LHCN-M2 (cell line): Measurements from ENCODE around the gene BNC2. TPM values are rescaled to one million over a fixed set of nuclear protein-coding genes. Genes with fewer than 3 reads are reported as not detected.
"Not testable (repeated sequence)": the region's sequence is repeated elsewhere in the genome, so short reads cannot be mapped to it uniquely, and the experiment has no call there.

Source experiments
- DNase-seq: peaks from one replicate; pipeline ENCODE4 v3.0.0-alpha.2; 2012; ENCODE audit warnings: low read depth
- total RNA-seq: library from RNA; depleted of rRNA; stranded (reverse); fragments of >200 nt; gene quantifications from 2 replicates; pipeline ENCODE4 v1.2.3, GENCODE V29; 2014

The BNC2 gene
- total RNA-seq, 1 experiment from 2014 or later: 23.8 TPM

DNA sequence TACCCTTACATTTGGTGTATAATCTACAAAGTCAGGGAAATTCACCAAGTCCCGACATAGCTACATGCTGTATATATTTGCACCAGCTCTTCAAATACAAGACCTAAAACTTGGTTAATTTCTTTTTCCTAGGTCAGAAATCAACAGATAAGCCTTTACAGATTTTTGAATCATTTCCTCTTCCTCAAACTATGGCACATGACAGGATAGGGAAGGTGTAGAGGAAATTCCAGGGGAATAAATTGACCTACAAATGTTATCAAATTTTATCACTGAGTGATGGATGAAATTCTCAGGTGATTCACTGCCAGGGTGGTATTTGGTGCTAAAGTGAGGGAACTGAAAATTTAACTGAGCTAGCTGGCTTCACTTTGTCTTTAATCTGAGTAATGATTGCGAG lies 360.0 kb downstream of the BNC2 start:
- DNase-seq: no peak

DNA sequence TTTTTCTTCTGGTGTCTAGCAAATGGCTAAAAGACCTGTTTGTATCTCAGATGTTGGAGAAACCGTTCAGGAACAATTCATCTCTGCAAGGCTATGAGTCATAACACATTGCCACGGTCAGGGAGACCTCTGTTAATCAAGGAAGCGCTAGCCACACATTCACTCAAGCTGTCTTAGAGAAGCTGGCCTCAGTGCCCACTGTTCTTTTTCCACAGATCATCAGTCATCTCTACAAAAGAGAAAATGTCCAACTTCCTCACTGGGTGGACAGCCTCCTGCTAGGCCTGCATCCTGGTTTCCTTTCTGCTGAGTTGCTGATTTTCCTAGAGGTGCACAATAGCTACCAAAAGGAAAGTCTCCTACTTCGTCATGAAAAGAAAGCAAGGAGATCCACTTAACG lies 360.5 kb downstream of the BNC2 start:
- peak; percentile 71 for DNase-seq

DNA sequence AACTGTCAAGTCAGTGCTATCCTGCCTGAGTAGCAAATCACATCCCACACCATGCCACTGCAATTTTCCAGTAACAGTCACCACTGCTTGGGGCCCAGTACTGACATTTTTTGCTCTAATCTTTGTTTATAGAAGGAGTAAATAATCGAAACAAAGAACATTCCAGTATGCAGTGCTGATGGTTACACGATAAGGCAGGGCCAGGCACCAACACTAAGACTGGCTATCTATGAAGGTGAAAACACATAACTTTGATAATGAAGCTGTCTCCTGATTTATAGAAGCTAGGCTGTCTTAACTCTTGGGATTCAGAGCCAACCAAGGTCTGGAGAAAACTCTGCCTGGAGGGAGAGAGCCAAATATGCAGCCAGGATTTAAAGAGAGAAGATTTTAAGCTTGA lies 365.3 kb downstream of the BNC2 start:
- no peak for DNase-seq

DNA sequence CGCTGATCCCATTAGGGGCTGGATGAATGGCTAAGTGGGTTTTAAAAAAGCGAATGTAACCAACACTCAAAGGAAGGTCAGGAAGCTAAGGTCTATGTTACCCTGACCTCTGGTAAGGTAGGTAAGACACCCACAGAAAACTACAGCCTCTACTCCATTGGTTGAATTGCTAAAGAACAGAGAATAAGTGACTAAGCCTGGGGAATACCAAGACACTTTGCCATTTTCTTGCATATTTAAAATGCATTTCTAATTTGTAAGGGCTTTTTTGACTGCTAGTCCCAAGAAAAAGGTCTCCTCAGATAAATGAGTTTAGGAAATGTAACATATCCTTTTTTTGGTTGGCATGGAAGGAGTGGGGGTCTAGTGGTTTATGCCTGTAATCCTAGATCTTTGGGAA lies 368.7 kb downstream of the BNC2 start:
- DNase-seq: no peak

DNA sequence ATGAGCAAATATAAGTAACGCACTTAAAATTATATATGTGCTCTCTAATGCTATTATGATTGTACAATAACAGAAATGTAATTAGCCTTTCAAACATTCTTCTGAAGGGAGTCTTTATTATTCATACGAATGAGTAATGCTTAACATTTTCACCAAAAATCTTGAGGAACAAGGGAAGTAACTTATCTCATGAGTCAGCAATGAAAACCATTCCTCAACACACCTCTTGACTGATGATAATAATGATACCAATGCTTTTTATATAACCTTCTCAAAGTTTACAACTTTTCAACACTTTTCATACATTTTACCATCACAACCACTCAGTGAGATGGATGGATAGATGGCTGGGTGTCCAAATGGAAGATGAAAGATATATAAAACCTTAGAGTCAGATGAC lies 369.3 kb downstream of the BNC2 start:
- DNase-seq: peak; percentile 64

DNA sequence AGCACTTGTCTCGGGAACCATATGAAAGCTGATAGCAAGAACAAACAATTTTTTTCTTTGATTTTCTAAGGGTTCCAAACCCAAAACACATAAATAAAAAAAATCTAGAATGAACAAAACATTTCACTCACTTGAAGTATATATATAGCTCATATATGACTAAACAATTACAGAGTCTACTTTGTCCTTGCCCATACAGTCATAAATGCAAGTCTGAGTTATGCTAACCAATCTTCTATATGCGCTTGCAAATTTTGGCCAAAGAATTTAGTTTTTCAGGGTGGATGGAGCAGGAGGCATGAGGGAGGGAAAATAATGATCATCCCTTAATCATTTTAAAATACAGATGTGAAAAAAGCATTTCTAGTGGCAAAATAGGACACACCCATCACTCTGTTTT lies 370.1 kb downstream of the BNC2 start:
- DNase-seq: no peak

DNA sequence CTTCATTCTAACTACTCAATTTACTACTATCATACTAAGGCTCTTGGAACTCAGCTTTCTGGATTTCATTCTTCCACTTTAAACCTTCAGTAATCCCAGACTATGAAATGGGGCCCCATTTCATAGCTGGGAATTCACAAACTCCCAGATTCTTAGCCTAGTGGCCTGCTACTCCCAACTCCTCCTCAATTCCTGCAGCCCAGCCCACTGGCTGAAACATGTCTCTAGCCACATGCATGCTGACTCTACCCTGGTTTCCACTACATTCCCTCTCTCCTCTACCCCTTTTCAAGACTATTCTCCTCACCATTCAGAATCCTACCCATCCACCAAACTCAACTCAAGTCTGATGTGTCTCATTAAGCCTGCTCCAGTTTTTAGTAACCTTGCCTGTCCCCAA lies 370.6 kb downstream of the BNC2 start:
- DNase-seq: no peak

DNA sequence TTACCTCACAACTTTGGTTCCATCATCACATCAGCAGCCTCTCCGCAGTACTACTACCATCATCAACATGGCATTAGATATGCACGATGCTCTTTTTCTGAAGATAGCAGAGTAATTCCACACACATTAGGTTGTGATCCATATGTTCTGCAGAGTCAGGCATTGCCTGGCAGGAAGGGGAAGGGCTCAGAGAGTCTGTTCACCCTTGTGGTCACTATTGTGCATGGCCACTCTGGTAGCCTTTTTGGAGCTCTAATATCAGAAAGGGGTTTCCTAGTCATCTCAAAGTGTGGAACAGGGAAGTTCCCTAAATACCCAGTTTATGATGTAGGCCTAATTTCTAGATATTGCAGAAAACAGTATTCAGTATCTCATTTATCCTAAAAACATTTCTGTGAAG lies 373.6 kb downstream of the BNC2 start:
- DNase-seq: no peak

DNA sequence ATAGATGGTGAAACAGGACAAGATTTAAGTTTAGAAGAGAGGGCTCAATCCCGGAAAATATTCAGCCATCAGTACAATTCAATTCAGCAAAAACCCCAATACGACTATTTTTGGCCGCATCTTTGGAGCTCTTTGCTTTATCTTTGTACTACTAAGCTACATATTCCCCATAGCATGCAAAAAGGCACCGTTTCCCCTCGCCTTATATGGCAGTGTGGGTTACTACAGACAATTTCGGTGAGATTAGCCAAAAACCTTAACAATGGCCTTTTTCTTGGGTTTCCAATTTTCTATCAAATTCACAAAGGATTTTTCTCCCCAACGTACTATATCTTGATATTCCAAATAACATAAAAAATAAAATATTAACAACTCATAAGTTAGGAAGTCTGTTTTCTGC lies 382.6 kb downstream of the BNC2 start:
- DNase-seq: no peak

DNA sequence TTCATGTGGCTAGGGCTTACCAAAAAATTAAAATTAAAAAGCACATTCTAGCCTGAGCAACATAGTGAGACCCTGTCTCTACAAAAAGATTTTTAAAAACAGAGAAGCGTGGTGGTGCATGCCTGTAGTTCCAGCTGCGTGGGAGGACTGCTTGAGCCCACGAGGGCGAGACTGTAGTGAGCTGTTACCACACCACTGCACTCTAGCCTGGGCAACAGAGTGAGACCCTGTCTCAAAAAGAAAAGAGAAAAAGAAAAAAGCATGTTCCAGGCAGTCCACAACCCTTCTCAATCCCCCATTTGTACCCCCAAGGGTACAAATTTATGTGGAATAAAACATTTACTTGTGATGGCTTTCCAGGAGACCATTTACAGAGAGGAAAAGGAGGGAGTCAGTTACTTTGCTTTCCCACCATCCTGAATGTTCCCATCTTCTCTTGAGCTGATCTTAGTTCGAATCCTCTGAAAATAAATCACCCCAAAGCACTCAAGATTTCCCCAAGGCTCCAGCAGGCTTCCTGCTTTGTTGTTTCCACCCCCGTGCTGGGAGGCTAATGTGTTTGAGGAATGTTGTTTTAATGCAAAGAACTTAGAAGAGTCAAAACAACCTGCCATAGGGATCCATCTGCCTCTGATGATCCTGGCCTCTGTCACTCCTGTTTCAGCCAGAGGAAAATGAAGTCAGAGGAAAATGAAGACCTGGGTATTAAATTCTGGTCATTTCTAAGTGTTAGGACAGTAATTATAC lies 384.7 kb downstream of the BNC2 start:
- no peak for DNase-seq

DNA sequence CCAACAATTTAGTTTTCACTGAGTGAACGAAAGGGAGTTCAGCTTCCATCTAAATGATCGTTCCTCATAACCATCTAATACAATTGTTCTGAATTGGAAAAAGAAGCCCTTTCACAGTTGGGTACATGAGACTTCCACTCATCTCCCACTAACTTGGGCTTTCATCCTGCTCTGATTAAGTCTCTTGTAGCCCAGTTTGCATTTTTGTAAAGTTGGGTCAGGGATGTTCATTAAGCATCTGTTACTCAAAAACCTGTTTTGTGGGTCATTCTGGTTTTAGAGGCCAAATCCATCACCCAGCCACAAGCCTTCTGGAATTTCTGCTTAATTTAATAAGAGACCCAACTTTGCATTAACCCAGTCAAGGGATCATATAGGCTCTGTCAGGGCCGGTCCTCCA lies 385.3 kb downstream of the BNC2 start:
- DNase-seq: peak; percentile 55

DNA sequence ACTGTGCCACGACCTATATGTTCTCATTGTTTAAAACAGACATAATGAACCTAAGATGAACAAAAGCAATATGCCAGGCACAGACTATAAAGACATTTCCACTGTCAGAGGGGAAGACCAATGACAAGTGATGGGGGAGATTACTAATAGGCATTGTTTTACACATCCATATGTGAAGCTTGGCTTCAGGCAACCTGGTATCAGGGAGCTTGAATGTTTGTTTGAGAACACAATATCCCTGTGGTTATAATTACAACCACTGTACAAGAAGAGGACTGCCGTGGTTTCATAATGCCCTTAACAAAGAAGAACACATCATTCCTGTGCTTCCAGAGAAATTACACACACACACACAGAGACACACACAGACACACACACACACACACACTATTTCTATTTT lies 385.7 kb downstream of the BNC2 start:
- DNase-seq: peak; percentile 80

DNA sequence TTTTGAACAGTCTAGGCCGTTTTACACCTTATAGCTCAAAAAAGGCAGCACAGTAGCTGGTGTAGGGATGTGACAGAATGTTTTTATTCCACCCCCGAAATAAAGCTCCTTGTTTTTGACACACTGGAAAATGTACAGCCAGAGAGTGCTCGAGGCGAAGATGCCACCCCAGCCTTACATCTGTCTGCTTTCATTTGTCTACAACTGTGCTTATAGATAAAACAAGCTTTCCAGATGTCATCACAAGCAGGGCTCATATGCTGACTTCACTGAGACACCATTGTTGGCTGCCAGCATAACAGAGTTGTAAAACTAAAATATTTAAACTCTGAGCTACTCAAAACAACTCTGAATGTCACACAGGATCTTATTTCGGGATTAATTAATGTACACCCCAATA lies 386.3 kb downstream of the BNC2 start:
- DNase-seq: no peak

DNA sequence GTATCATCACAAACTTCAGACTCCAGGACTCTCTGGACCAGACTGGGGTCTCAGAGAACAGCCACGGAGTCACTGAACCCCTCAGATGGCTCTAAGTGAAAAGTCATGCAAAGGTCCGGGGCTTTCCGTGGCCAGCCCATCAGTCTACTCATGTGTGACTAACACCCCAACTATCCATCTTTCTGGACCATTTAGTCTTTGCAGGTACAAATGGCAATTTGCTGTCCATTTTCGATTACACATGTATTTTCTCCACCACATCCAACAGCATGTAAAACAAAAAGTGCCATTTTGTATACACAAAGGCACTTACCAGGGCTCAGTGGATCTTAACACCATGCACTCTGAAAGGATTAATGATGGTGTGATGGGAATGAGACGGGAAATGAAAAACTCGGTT lies 387.7 kb downstream of the BNC2 start:
- DNase-seq: no peak

DNA sequence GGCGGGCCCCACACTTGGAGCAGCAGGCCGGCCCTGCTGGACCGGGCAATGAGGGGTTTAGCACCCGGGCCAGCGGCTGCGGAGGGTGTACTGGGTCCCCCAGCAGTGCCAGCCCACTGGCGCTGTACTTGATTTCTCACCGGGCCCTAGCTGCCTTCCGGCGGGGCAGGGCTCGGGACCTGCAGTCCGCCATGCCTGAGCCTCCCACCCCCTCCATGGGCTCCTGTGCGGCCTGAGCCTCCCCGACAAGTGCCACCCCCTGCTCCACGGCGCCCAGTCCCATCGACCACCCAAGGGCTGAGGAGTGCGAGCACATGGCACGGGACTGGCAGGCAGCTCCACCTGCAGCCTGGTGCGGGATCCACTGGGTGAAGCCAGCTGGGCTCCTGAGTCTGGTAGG lies 389.9 kb downstream of the BNC2 start:
- DNase-seq: not testable (repeated sequence)

DNA sequence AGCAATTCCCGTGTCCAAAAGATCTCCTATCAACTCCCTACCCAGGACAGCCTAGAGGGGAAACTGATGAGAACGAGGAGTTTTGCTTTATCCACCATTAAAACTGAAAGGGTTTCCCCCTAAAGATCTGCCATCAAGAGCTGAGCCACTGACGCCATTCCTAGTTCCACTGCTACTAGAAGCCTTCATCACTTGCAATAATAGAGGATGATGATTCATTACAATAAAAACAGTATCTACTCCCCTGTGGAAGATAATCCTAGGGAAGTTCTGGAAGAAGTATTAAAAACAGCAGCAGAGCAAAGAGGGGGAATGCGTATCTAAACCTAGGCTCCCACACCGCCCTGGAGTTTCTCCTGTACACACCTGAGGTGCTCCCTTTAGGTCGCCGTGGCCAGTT lies 394.5 kb downstream of the BNC2 start:
- no peak for DNase-seq

DNA sequence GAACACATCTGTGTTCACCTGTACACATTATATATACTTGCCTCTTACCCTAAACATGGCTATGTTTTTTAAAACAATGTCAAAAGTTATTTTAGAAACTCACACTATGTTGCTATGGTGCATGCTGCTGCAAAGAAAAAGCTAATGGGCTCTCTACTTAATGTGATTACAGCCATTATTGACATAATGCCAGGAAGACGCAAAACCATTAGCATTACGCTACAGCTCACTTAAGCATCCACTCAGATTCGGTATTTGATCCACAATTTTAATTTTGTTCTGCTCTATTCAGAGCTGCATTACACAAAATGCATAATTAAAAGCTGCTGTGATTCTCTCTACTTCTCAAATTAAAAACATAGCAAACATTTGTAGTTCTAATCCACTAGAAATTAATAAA lies 395.2 kb downstream of the BNC2 start:
- DNase-seq: no peak

DNA sequence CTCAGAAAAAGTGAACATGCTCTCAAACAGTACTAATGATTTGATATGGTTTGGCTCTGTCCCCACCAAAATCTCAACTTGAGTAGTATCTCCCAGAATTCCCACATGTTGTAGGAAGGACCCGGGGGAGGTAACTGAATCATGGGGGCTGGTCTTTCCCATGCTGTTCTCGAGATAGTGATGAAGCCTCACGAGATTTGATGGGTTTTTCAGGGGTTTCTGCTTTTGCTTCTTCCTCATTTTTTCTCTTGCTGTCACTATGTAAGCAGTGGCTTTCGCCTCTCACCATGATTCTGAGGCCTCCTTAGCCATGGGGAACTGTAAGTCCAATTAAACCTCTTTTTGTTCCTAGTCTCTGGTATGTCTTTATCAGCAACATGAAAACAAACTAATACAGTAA lies 401.3 kb downstream of the BNC2 start:
- DNase-seq: no peak

DNA sequence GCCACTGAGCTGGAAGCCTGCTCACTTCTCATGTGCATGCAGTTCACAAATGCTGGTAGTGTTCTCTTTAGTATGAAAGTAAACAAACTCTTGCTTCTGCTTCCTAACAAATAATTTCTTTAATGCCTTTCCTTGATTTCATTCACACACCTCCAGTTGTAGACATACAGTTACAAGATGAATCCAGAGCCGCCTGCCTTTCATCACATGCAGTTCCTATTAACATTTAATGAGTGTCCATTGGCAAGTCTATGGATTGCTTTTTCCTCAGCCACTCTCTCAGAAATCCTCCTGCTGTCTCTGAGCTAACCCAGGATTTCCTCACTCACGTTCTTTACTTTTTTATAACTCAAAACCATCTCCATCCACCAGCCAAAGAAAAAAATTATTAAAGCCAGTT lies 408.6 kb downstream of the BNC2 start:
- no peak for DNase-seq

DNA sequence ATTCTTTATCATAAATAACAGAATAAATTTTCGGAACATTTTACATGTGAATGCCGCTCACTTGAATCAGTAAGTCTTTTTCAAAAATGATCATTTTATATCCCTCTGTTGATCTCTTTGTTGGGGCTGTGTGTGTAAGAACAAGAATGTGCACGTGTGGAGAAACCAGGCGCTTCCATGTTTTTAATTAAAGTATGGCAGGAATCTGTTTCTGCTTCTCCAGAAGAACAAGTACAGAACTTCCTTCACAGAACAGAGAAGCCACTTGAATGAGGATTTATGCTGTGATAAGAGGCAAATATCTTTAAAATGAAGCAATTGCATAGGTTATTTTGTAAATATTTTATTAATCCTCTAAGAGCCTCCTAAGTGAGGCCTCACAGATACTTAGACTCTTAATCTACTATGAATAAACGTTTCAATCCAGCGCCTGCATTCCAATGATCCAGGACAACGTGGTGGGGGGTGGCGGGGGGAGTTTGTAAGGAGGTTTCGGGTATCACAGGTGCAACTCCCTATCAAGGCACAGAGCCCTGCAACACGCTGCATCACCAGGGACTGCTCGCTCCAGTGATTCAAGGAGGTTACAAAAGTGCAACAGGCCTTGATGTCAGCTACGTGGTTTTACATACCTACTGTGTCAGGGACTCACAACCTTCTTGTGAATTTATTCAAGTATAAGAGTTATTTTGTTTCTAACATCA lies 409.2 kb downstream of the BNC2 start:
- DNase-seq: no peak

DNA sequence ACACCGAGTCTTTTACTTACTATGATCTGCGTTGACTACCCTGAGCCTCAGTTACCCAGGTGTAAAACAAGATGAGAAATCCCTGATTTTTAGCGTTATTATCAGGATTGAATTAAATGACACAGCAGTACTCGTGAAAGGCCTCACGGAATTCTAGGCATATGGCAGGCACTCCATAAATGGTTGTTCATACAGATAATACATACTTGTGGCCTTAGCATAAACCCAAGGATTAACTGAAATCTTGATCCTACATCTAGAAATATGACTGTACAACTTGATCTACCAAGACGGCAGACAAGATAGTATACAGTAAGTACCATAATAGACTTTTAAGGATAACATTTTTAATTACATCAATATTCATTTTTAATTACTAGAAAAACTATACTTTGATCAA lies 409.8 kb downstream of the BNC2 start:
- no peak for DNase-seq

DNA sequence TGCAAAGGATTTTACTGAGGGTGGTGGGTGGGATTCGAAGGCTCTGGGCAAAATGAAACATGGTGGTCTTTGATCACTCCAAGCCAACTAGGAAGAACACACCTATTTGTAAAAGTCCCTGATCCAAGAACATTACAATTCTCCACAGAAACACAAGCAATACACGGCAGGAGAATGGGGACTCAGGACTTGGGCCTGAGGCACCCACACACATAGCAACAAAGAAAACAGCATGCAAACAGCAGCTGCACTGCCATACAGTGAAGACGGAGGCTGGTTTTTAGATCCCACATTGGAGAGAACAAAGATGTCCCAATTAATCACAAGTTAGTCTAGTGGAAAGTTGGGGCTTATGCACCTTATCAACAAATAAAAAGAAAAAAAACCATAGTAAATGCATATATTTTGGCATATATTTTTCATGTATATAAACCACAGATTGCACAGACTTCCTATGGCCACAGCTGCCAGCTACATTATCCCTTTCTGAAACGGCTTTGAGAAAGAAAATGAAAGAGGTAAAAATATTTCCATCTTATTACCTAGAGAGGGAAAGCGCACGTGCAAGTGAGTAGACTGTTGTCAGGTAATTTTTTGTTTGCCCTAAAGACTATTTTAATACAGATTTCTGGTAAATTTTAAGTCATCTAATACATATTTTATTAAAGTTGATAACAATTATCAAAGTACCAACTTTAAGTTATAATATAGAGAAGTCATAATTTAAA lies 410.9 kb downstream of the BNC2 start:
- DNase-seq: peak; percentile 43
